ENCODE measurements around the gene INPP4B.

DNA sequence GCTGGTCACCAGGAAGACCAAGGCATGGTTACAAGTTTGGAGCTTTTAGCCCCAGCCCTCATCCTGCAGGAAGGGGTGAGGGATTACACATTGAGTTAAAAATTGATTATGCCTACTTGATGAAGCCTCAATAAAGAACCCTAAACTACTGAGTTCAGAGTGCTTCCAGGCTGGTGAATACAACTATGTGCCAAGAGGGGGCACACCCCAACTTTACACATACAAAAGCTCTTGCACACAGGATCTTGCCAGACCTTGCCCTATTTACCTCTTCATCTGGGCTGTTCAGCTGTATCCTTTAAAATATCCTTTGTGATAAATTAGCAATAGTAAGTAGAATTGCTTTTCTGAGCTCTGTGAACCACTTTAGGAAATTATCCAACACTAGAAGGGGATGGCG lies 489.3 kb downstream of the INPP4B start:
- TF ChIP-seq RFX5 (IDR thresholded peaks at IDR 0.05; ENCODE audit: low read length) = no peak
- TF ChIP-seq, protein P1, sequence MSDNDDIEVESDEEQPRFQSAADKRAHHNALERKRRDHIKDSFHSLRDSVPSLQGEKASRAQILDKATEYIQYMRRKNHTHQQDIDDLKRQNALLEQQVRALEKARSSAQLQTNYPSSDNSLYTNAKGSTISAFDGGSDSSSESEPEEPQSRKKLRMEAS (IDR thresholded peaks at IDR 0.05; ENCODE audit: low read depth) = no peak
- TF ChIP-seq, protein P2, sequence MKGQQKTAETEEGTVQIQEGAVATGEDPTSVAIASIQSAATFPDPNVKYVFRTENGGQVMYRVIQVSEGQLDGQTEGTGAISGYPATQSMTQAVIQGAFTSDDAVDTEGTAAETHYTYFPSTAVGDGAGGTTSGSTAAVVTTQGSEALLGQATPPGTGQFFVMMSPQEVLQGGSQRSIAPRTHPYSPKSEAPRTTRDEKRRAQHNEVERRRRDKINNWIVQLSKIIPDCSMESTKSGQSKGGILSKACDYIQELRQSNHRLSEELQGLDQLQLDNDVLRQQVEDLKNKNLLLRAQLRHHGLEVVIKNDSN (IDR thresholded peaks at IDR 0.05; ENCODE audit: borderline replicate concordance, low read depth) = no peak
- no peak for TF ChIP-seq POLR2AphosphoS5 (IDR thresholded peaks at IDR 0.05; ENCODE audit: low read depth, low read length)
- TF ChIP-seq, protein P3, sequence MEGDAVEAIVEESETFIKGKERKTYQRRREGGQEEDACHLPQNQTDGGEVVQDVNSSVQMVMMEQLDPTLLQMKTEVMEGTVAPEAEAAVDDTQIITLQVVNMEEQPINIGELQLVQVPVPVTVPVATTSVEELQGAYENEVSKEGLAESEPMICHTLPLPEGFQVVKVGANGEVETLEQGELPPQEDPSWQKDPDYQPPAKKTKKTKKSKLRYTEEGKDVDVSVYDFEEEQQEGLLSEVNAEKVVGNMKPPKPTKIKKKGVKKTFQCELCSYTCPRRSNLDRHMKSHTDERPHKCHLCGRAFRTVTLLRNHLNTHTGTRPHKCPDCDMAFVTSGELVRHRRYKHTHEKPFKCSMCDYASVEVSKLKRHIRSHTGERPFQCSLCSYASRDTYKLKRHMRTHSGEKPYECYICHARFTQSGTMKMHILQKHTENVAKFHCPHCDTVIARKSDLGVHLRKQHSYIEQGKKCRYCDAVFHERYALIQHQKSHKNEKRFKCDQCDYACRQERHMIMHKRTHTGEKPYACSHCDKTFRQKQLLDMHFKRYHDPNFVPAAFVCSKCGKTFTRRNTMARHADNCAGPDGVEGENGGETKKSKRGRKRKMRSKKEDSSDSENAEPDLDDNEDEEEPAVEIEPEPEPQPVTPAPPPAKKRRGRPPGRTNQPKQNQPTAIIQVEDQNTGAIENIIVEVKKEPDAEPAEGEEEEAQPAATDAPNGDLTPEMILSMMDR (IDR thresholded peaks at IDR 0.05) = no peak
- no peak for TF ChIP-seq MXI1 (IDR thresholded peaks at IDR 0.05; ENCODE audit: low read depth, low read length)
- no peak for TF ChIP-seq EP300 (IDR thresholded peaks at IDR 0.05; ENCODE audit: borderline replicate concordance in 1 of 2, low read depth in 1 of 2, low read length in 1 of 2)
- no peak for TF ChIP-seq RXRA (IDR thresholded peaks at IDR 0.05; ENCODE audit: borderline replicate concordance, low read depth)
- no peak for TF ChIP-seq GABPA (IDR thresholded peaks at IDR 0.05; ENCODE audit: low read depth)
- no peak for TF ChIP-seq SIN3A (IDR thresholded peaks at IDR 0.05; ENCODE audit: borderline replicate concordance, low read depth, low read length)
